Mesendoderm (in vitro differentiated cells): ENCODE results near the gene C2CD4D.

ENCODE experiments used
- DNase-seq: peaks from one replicate; pipeline ENCODE4 v3.0.0; 2013
- H2AK5ac ChIP-seq: 2 replicates; pipeline ENCODE4 v1.6.1; 2013; ENCODE audit warnings: low read length, inconsistent platforms
- H2BK120ac ChIP-seq: 2 replicates; pipeline ENCODE4 v1.6.1; 2013; ENCODE audit warnings: low read depth, mild to moderate bottlenecking, low read length, moderate library complexity, mixed read lengths
- H2BK15ac ChIP-seq: replicated peaks from 2 replicates; pipeline ENCODE4 v1.6.1; 2013; ENCODE audit warnings: low read depth, mild to moderate bottlenecking, moderate library complexity
- H2BK5ac ChIP-seq: 2 replicates; pipeline ENCODE4 v1.6.1; 2013; ENCODE audit warnings: low read length, inconsistent platforms
- H3K18ac ChIP-seq: 2 replicates; pipeline ENCODE4 v1.6.1; 2013; ENCODE audit warnings: mild to moderate bottlenecking, low read length, mixed read lengths
- H3K23ac ChIP-seq: one replicate; pipeline ENCODE4 v1.6.1; 2013; ENCODE audit warnings: low read length
- H3K27ac ChIP-seq: 2 replicates; pipeline ENCODE4 v1.5.1; 2013; ENCODE audit warnings: low read depth, mild to moderate bottlenecking, inconsistent platforms, low read length, moderate library complexity
- H3K27me3 ChIP-seq: 2 replicates; pipeline ENCODE4 v1.6.1; 2013; ENCODE audit warnings: low read length, control low read depth, mild to moderate bottlenecking, inconsistent platforms; ENCODE audit not compliant: insufficient read depth, poor library complexity
- H3K36me3 ChIP-seq: 2 replicates; pipeline ENCODE4 v1.6.1; 2013; ENCODE audit warnings: low read length, inconsistent platforms; ENCODE audit not compliant: control insufficient read depth, insufficient read depth
- H3K4ac ChIP-seq: one replicate; pipeline ENCODE4 v1.6.1; 2013; ENCODE audit warnings: low read depth, mild to moderate bottlenecking, low read length, moderate library complexity
- H3K4me1 ChIP-seq: 2 replicates; pipeline ENCODE4 v1.6.1; 2013; ENCODE audit warnings: low read depth, low read length, inconsistent platforms; ENCODE audit not compliant: control insufficient read depth
- H3K4me2 ChIP-seq: 2 replicates; pipeline ENCODE4 v1.6.1; 2013; ENCODE audit warnings: low read length
- H3K4me3 ChIP-seq: 2 replicates; pipeline ENCODE4 v1.5.1; 2013; ENCODE audit warnings: mild to moderate bottlenecking, low read length
- H3K56ac ChIP-seq: one replicate; pipeline ENCODE4 v1.6.1; 2013; ENCODE audit warnings: low read length
- H3K79me1 ChIP-seq: 2 replicates; pipeline ENCODE4 v1.6.1; 2013; ENCODE audit warnings: low read length, inconsistent platforms
- H3K79me2 ChIP-seq: 2 replicates; pipeline ENCODE4 v1.6.1; 2013; ENCODE audit warnings: mild to moderate bottlenecking, low read length; ENCODE audit not compliant: control insufficient read depth, insufficient read depth
- H3K9ac ChIP-seq: 2 replicates; pipeline ENCODE4 v1.6.1; 2013; ENCODE audit warnings: low read length, inconsistent platforms
- H4K5ac ChIP-seq: one replicate; pipeline ENCODE4 v1.6.1; 2013; ENCODE audit warnings: low read length
- H4K8ac ChIP-seq: one replicate; pipeline ENCODE4 v1.6.1; 2013; ENCODE audit warnings: low read depth, mild to moderate bottlenecking, control low read depth, low read length, moderate library complexity
- WGBS: extraction: QIAGEN DNeasy Blood & Tissue Kit; methylation state at CpG from one replicate; pipeline ENCODE4 v1.1.7; 2013; ENCODE audit warnings: low lambda C conversion rate, missing lambda C conversion rate; ENCODE audit not compliant: insufficient coverage; ENCODE audit errors: extremely low coverage; 5-methylcytosine and 5-hydroxymethylcytosine counted together

Gene C2CD4D

GRCh38 chr1:151822404-151822803, 17.2 kb downstream of the C2CD4D start:
- H3K27me3 ChIP-seq: no peaks in the 10 kb centered on the region

GRCh38 chr1:151820940-151821339, 18.7 kb downstream of the C2CD4D start:
- Histone ChIP-seq H2BK15ac (no peak overlapping the region), H3K79me1 (no peaks in the 10 kb centered on the region), H2BK5ac (no peak overlapping the region), H3K79me2 (no peaks in the 10 kb centered on the region), H2AK5ac (no peak overlapping the region), H4K8ac (no peak overlapping the region), H3K4me2 (no peak overlapping the region), H3K36me3 (no peaks in the 10 kb centered on the region), H3K4me1 (peaks cover 16% of the 10 kb centered on the region), H3K9ac (no peak overlapping the region), H3K23ac (no peak overlapping the region), H2BK120ac (no peak overlapping the region), H3K27me3 (no peaks in the 10 kb centered on the region), H3K27ac (no peak overlapping the region), H4K5ac (no peak overlapping the region), H3K4me3 (no peak overlapping the region), H3K18ac (no peak overlapping the region), H3K56ac (no peak overlapping the region), H3K4ac (no peak overlapping the region)
- WGBS: no CpG with 5 or more reads among the region's 2 CpGs
- no peak for DNase-seq

More at GRCh38 chr1:151822404-151822803, 17.2 kb downstream of the C2CD4D start:
- H3K36me3 ChIP-seq: no peaks in the 10 kb centered on the region
- no peaks in the 10 kb centered on the region for H3K79me2 ChIP-seq
- peak overlapping the region; percentile 6 for H3K9ac ChIP-seq
- H3K79me1 ChIP-seq: no peaks in the 10 kb centered on the region
- no peak overlapping the region for H3K23ac ChIP-seq
- H2AK5ac ChIP-seq: no peak overlapping the region
- peaks cover 19% of the 10 kb centered on the region for H3K4me1 ChIP-seq
- no peak overlapping the region for H2BK120ac ChIP-seq
- no CpG with 5 or more reads among the region's 7 CpGs for WGBS
- no peak overlapping the region for H3K27ac ChIP-seq
- no peak overlapping the region for H3K4me2 ChIP-seq
- peak overlapping the region; percentile 56 for H3K56ac ChIP-seq
- no peak overlapping the region for H3K18ac ChIP-seq
- no peak overlapping the region for H3K4me3 ChIP-seq
- peak overlapping the region; percentile 31 for H2BK5ac ChIP-seq
- no peak overlapping the region for H4K5ac ChIP-seq
- H2BK15ac ChIP-seq: no peak overlapping the region
- H4K8ac ChIP-seq: no peak overlapping the region
- DNase-seq: peak; percentile 18
- no peak overlapping the region for H3K4ac ChIP-seq

GRCh38 chr1:151819976-151820623, 19.5 kb downstream of the C2CD4D start:
- Histone ChIP-seq H3K4me1 (peaks cover 10% of the 10 kb centered on the region), H3K79me2 (no peaks in the 10 kb centered on the region), H3K4ac (no peak overlapping the region), H3K27me3 (no peaks in the 10 kb centered on the region), H2BK15ac (no peak overlapping the region), H2AK5ac (no peak overlapping the region), H2BK120ac (no peak overlapping the region), H3K4me2 (no peak overlapping the region), H3K23ac (no peak overlapping the region), H4K8ac (no peak overlapping the region), H3K18ac (no peak overlapping the region), H3K4me3 (no peak overlapping the region), H4K5ac (no peak overlapping the region), H3K27ac (no peak overlapping the region), H3K79me1 (no peaks in the 10 kb centered on the region), H3K36me3 (no peaks in the 10 kb centered on the region), H3K56ac (no peak overlapping the region), H2BK5ac (no peak overlapping the region), H3K9ac (no peak overlapping the region)
- no peak for DNase-seq
- WGBS: no CpG with 5 or more reads among the region's 7 CpGs

- no peak for DNase-seq
- Histone ChIP-seq H4K5ac (no peak overlapping the region), H3K27ac (no peak overlapping the region), H3K23ac (no peak overlapping the region), H3K4me2 (no peak overlapping the region), H3K27me3 (no peaks in the 10 kb centered on the region), H3K4me3 (no peak overlapping the region), H3K79me1 (no peaks in the 10 kb centered on the region), H3K36me3 (no peaks in the 10 kb centered on the region), H3K79me2 (no peaks in the 10 kb centered on the region), H2BK15ac (no peak overlapping the region), H4K8ac (no peak overlapping the region), H3K18ac (no peak overlapping the region), H2BK5ac (no peak overlapping the region), H3K56ac (no peak overlapping the region), H2BK120ac (no peak overlapping the region), H3K4me1 (peaks cover 10% of the 10 kb centered on the region), H3K4ac (no peak overlapping the region), H2AK5ac (no peak overlapping the region), H3K9ac (no peak overlapping the region)
- no CpG with 5 or more reads among the region's 12 CpGs for WGBS
These were observed 20.3 kb downstream of the C2CD4D start for GRCh38 chr1:151819227-151819835.

GRCh38 chr1:151817353-151817730, 22.3 kb downstream of the C2CD4D start:
- Histone ChIP-seq H3K9ac (no peak overlapping the region), H2BK5ac (no peak overlapping the region), H4K8ac (no peak overlapping the region), H3K27me3 (no peaks in the 10 kb centered on the region), H2BK120ac (no peak overlapping the region), H3K23ac (no peak overlapping the region), H4K5ac (no peak overlapping the region), H3K4me2 (no peak overlapping the region), H3K4me1 (peaks cover under 1% of the 10 kb centered on the region), H3K4me3 (no peak overlapping the region), H2AK5ac (no peak overlapping the region), H3K56ac (no peak overlapping the region), H3K18ac (no peak overlapping the region), H3K4ac (no peak overlapping the region), H3K36me3 (no peaks in the 10 kb centered on the region), H3K27ac (no peak overlapping the region), H3K79me1 (no peaks in the 10 kb centered on the region), H2BK15ac (no peak overlapping the region), H3K79me2 (no peaks in the 10 kb centered on the region)
- WGBS: no CpG with 5 or more reads among the region's 7 CpGs
- DNase-seq: no peak
